Left ventricle myocardium inferior (tissue), 1 donor: ENCODE measurements around the gene ASCC2. TPM values are rescaled to one million over a fixed set of nuclear protein-coding genes. Genes with fewer than 3 reads are reported as not detected.
A peak's percentile ranks its signal among the peaks of the same experiment; 100 is the strongest.

Source experiments
- DNase-seq: peaks from one replicate; pipeline ENCODE4 v3.0.0-alpha.2; 2020
- H3K27ac ChIP-seq: fragments of 200-600 bp; replicated peaks from 2 replicates; pipeline ENCODE4 v1.8.0; 2021
- H3K27me3 ChIP-seq: fragments of 200-600 bp; 2 replicates; pipeline ENCODE4 v1.8.0; 2021; ENCODE audit warnings: low read depth
- H3K36me3 ChIP-seq: fragments of 200-600 bp; 2 replicates; pipeline ENCODE4 v1.8.0; 2021
- H3K4me1 ChIP-seq: fragments of 200-600 bp; 2 replicates; pipeline ENCODE4 v1.8.0; 2021
- H3K4me3 ChIP-seq: fragments of 200-600 bp; 2 replicates; pipeline ENCODE4 v1.8.0; 2021; ENCODE audit warnings: mild to moderate bottlenecking, moderate library complexity
- H3K9me3 ChIP-seq: fragments of 200-600 bp; replicated peaks from 2 replicates; pipeline ENCODE4 v1.8.0; 2021
- intact Hi-C: fragments of 100-400 bp; cut with micrococcal nuclease; formaldehyde crosslinking; loops from one replicate; pipeline ENCODE4 v1.11.0; 2022
- long read RNA-seq: library from polyadenylated mRNA; unstranded; transcript quantifications from one replicate; pipeline ENCODE4 v2.0.0, GENCODE V29; 2021
- total RNA-seq: library from RNA; stranded (reverse); fragmentation: NEBNext Ultra II Directional; extraction: Animal tissue kit (Norgen Biotek cat#: 25700); gene quantifications from one replicate; pipeline ENCODE4 v1.2.1, GENCODE V29; 2021
- TF ChIP-seq, protein P1 (sequence below): fragments of 200-600 bp; IDR thresholded peaks from 2 replicates; pipeline ENCODE4 v1.8.0; 2021; ENCODE audit warnings: antibody characterized with exemption, mild to moderate bottlenecking, borderline replicate concordance
- donor health status: DM: no; HTN: yes; CAD: no; lungs with severe emphysema.

ASCC2 gene, protein sequence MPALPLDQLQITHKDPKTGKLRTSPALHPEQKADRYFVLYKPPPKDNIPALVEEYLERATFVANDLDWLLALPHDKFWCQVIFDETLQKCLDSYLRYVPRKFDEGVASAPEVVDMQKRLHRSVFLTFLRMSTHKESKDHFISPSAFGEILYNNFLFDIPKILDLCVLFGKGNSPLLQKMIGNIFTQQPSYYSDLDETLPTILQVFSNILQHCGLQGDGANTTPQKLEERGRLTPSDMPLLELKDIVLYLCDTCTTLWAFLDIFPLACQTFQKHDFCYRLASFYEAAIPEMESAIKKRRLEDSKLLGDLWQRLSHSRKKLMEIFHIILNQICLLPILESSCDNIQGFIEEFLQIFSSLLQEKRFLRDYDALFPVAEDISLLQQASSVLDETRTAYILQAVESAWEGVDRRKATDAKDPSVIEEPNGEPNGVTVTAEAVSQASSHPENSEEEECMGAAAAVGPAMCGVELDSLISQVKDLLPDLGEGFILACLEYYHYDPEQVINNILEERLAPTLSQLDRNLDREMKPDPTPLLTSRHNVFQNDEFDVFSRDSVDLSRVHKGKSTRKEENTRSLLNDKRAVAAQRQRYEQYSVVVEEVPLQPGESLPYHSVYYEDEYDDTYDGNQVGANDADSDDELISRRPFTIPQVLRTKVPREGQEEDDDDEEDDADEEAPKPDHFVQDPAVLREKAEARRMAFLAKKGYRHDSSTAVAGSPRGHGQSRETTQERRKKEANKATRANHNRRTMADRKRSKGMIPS
- total RNA-seq, result 34.7 TPM
- long read RNA-seq, transcript ASCC2-202 (21 exons, 2,823 nt), result minor isoform, 7 of 144 reads
- long read RNA-seq, transcript ASCC2-201 (20 exons, 2,793 nt), result major isoform, 49 of 144 reads
- long read RNA-seq, partial matches to known transcripts, result 17 of 144 reads
- long read RNA-seq, other reads (novel, unspliced or antisense), result 71 of 144 reads

DNA sequence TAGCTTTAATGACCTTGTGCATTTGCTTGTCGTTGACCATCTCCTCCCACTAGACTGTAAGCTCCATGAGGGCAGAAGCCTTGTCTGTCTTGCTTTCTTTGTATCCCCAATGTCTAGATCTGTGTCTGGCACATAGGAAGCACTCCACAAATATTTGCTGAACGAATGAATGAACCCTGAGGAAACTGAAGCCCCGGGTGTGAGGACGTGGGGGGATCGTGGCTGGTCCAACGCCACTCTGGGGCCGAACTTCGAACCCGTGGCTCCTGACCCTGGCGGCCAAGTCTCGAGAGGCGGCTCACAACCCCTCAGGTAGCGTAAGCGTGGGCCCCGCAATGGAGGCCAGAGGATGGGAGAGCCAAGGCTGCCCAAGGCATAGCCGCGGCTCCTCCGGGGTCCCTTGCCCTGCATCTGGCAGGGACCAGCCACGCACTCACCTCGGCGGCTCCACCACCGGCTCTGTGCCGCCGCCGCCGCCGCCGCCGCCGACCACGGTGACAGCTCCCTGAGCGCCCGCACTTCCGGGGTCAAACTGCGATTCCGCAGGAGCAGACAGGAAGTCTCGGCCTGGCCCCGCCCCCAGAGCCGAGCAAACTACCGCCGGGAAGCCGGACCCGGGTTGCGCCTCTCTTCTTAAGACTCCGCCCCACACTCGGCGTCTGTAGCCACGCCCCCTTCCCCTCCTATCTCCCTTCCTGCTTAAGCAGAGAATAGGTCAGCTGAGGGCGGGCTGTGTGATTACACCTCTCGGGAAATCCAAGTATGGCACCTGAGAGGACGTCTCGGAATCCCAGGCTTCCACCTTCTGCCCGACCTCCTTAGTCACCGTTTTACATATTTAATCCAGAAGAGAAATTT, at the start of gene ASCC2:
Gene ASCC2 (minus strand): TSS at position 534 of the 858 bp plus-strand sequence. CDS start 5,949 bp downstream, outside the sequence.
- DNase-seq, result peak; percentile 100
- H3K9me3 ChIP-seq, result no peaks in the 10 kb centered on the region
- H3K36me3 ChIP-seq, result peaks cover 16% of the 10 kb centered on the region
- H3K4me3 ChIP-seq, result peak within 1 kb of the TSS; percentile 78
- peaks cover 49% of the 10 kb centered on the region for H3K4me1 ChIP-seq
- intact Hi-C loops, result no loop called here
- no peaks in the 10 kb centered on the region for H3K27me3 ChIP-seq
- H3K27ac ChIP-seq, result peak within 1 kb of the TSS; percentile 84
- TF ChIP-seq, protein P1, sequence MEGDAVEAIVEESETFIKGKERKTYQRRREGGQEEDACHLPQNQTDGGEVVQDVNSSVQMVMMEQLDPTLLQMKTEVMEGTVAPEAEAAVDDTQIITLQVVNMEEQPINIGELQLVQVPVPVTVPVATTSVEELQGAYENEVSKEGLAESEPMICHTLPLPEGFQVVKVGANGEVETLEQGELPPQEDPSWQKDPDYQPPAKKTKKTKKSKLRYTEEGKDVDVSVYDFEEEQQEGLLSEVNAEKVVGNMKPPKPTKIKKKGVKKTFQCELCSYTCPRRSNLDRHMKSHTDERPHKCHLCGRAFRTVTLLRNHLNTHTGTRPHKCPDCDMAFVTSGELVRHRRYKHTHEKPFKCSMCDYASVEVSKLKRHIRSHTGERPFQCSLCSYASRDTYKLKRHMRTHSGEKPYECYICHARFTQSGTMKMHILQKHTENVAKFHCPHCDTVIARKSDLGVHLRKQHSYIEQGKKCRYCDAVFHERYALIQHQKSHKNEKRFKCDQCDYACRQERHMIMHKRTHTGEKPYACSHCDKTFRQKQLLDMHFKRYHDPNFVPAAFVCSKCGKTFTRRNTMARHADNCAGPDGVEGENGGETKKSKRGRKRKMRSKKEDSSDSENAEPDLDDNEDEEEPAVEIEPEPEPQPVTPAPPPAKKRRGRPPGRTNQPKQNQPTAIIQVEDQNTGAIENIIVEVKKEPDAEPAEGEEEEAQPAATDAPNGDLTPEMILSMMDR, result peak; percentile 38

DNA sequence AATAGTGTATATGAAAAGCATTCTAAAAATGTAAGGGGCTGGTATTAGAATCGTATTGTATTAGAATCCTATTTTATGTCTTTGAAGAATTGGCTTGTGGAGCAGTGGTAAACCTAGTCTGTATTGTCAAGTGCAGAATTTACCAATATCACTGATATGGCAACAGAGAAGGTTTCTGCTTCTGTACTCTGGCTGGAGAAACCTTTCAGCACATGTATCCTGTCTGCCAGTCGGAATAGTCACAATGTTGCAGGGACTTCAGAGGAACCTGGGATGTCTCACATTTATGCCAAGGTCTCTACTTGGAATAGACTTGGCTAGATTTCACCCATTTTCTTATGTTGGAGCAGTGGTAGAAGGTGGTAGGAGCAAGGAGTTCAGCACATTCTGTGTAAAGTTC, 49.3 kb upstream of the ASCC2 start:
- Histone ChIP-seq H3K27me3 (no peaks in the 10 kb centered on the region), H3K4me1 (peaks cover 74% of the 10 kb centered on the region)

DNA sequence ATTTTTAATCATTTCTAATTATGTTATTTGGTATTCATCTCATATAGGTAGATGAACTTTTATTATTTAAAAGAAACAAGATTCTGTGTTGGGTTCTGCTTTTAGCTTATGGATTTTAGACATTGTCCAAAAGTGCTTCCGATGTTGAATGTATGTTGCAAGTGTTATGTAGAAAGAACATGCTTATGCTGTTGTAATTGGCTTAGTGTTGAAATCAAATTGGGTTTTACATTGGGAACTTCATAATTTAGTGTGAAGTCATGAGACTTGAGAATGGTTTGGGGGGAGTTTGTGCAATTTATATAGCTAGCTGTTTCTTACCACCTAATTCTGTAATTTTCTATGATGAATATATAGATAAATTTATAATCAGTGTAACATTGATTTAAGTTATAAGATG, 48.5 kb upstream of the ASCC2 start:
- H3K4me1 ChIP-seq, result peaks cover 68% of the 10 kb centered on the region
- intact Hi-C loops, result no loop called here
- H3K27ac ChIP-seq, result no peak overlapping the region

More for the DNA sequence above, 49.3 kb upstream of the ASCC2 start:
- H3K36me3 ChIP-seq, result no peaks in the 10 kb centered on the region
- no peak overlapping the region for H3K27ac ChIP-seq
- H3K4me3 ChIP-seq, result no peak overlapping the region
- TF ChIP-seq, protein P1, result no peak
- intact Hi-C loops, result no loop called here
- DNase-seq, result no peak
- H3K9me3 ChIP-seq, result no peaks in the 10 kb centered on the region

DNA sequence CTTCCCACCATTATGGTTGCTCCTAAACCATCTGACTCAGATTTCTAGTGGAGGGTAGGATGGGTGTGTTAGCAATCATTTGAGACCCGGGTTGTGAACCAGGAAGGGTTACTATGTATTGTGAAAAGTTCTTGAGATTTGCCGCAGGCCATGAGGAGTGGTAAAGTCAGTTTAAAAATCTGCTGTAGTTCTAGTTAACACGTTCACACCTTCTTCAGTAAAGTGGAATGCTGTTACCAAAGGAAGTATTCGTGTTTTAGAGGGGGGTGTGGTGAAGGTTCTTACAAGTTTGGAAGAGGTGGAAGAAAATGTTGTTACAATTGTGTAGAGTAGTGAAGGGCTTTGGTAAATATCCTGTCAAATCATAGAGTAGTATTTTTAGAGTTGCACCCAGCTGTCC, 47.5 kb upstream of the ASCC2 start:
- peaks cover 62% of the 10 kb centered on the region for H3K4me1 ChIP-seq

More for the DNA sequence above, 48.5 kb upstream of the ASCC2 start:
- no peak for DNase-seq
- Histone ChIP-seq H3K27me3 (no peaks in the 10 kb centered on the region), H3K9me3 (no peaks in the 10 kb centered on the region), H3K36me3 (no peaks in the 10 kb centered on the region), H3K4me3 (no peak overlapping the region)
- TF ChIP-seq, protein P1, result no peak

More for the DNA sequence above, 47.5 kb upstream of the ASCC2 start:
- no peaks in the 10 kb centered on the region for H3K27me3 ChIP-seq
- H3K9me3 ChIP-seq, result no peaks in the 10 kb centered on the region
- intact Hi-C loops, result no loop called here
- no peak for DNase-seq
- H3K4me3 ChIP-seq, result peak overlapping the region; percentile 1
- no peaks in the 10 kb centered on the region for H3K36me3 ChIP-seq
- TF ChIP-seq, protein P1, result no peak
- H3K27ac ChIP-seq, result no peak overlapping the region
